Transverse colon (tissue), 4 donors: ENCODE measurements around the gene ATP6V0E1.
A peak's percentile ranks its signal among the peaks of the same experiment; 100 is the strongest.

Experiments
- POLR2A ChIP-seq: fragments of 450-650 bp; IDR thresholded peaks from one replicate; pipeline ENCODE4 v1.6.1; 2016; ENCODE audit warnings: antibody characterized with exemption, mild to moderate bottlenecking, moderate library complexity
- POLR2AphosphoS5 ChIP-seq, 3 donors: sonication (generic); formaldehyde crosslinking; IDR thresholded peaks; one replicate each; pipeline ENCODE4 v1.6.1; 2016; ENCODE audit warnings: antibody characterized with exemption in 3 of 3
- TF ChIP-seq, protein P1 (sequence below), 5 experiments: fragments of 200-600 bp in 3 of 5; fragments of 450-650 bp in 2 of 5; sonication (generic) in 3 of 5; IDR thresholded peaks; 1 replicate in 2 of 5; 2 replicates in 3 of 5; pipeline ENCODE4 v1.5.1; 2016 to 2017; ENCODE audit warnings: antibody characterized with exemption in 5 of 5, inconsistent platforms in 3 of 5, mild to moderate bottlenecking in 2 of 5, moderate library complexity in 1 of 5

- TF ChIP-seq, protein P1, sequence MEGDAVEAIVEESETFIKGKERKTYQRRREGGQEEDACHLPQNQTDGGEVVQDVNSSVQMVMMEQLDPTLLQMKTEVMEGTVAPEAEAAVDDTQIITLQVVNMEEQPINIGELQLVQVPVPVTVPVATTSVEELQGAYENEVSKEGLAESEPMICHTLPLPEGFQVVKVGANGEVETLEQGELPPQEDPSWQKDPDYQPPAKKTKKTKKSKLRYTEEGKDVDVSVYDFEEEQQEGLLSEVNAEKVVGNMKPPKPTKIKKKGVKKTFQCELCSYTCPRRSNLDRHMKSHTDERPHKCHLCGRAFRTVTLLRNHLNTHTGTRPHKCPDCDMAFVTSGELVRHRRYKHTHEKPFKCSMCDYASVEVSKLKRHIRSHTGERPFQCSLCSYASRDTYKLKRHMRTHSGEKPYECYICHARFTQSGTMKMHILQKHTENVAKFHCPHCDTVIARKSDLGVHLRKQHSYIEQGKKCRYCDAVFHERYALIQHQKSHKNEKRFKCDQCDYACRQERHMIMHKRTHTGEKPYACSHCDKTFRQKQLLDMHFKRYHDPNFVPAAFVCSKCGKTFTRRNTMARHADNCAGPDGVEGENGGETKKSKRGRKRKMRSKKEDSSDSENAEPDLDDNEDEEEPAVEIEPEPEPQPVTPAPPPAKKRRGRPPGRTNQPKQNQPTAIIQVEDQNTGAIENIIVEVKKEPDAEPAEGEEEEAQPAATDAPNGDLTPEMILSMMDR (IDR thresholded peaks at IDR 0.05) = no peak
- TF ChIP-seq POLR2AphosphoS5 (IDR thresholded peaks at IDR 0.05) = peak in 1 of 3 donors; percentile 4
- no peak for TF ChIP-seq POLR2A
Measured at GRCh38 chr5:173035904-173036707, 52.5 kb downstream of the ATP6V0E1 start.
